ENCODE results near the gene OSBPL10.

DNA sequence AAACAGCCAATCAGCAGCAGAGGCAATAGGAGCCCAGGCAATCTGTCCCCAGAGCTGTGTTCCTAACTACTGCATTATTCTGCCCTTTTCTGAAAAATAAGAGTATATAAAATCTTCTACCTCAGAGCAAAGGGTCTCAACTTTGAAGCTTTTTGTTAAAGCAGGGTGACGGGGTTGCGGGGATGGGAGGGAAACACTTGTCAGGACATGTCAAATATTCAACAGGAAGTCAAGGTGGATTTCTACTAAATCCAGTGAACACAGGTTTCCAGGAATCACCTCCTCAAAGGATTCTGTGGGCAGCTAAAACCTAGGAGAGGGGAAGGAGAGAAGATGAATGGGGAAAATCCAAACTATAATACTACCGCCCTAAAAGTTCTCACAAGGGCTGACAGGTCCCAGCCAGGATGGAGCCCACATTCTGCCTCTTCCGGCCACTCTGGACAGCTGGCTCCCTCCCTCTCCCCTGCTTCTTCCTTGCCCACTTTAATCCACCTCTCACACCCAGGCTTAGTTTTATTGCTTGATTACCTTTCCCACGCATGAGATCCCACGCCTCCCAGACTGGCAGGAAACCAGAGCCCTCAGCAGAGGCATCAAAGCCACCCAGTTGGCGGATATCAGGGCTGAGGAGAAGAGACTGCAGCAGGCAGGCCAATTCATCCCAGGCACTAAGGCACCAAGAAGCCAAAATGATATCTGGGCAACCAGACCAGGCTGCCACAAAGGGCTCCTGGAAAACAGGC, 77.2 kb downstream of the OSBPL10 start:
- TF ChIP-seq, protein P1, sequence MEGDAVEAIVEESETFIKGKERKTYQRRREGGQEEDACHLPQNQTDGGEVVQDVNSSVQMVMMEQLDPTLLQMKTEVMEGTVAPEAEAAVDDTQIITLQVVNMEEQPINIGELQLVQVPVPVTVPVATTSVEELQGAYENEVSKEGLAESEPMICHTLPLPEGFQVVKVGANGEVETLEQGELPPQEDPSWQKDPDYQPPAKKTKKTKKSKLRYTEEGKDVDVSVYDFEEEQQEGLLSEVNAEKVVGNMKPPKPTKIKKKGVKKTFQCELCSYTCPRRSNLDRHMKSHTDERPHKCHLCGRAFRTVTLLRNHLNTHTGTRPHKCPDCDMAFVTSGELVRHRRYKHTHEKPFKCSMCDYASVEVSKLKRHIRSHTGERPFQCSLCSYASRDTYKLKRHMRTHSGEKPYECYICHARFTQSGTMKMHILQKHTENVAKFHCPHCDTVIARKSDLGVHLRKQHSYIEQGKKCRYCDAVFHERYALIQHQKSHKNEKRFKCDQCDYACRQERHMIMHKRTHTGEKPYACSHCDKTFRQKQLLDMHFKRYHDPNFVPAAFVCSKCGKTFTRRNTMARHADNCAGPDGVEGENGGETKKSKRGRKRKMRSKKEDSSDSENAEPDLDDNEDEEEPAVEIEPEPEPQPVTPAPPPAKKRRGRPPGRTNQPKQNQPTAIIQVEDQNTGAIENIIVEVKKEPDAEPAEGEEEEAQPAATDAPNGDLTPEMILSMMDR (IDR thresholded peaks at IDR 0.05) = no peak
- TF ChIP-seq POLR2A (IDR thresholded peaks at IDR 0.05) = no peak
- no peak for TF ChIP-seq POLR2AphosphoS5 (IDR thresholded peaks at IDR 0.05)
- no peak for TF ChIP-seq EP300 (IDR thresholded peaks at IDR 0.05)
